IPS DF 19.7 (cell line): ENCODE measurements around the gene WNT7B.

Experiments
- DNase-seq: peaks from one replicate; pipeline ENCODE4 v3.0.0-alpha.2; 2013; ENCODE audit warnings: low read depth, low spot score

The WNT7B gene

GRCh38 chr22:45971408-45972028 lies 5.4 kb downstream of the WNT7B start:
- DNase-seq: no peak

GRCh38 chr22:45970705-45971407 lies 6.1 kb downstream of the WNT7B start:
- DNase-seq: no peak

DNA sequence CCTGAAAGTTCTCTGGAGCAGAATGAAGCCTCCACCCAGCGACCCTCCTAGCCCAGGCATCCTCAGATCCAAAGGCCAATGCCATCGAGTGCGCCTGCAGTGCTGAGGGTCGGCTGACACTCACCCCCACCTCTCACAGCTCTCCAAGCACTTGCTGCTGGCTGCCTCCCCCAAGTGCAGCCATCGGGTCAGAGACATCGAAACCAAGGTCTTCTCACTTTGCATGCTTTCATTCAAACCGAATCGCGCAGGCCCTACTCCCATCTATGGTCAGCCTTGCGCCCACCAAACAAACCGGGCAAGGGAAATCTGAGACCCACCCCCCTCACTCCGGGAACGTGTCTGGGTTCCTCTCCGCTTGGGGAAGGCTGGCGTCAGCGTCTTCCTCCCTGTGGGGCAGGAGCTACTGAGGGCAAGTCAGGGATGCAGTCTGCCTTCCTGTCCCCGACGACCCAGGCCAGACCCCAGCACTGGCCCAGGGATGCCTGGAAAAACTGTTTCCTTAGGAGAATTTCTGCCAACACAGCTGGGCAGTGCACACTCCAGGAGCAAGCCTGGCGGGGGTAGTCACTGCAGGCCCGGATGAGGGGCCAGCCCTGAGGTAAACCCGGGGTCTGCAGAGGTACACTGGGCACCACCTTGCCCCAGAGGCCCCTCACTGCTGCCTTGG lies 7.0 kb downstream of the WNT7B start:
- DNase-seq: no peak

DNA sequence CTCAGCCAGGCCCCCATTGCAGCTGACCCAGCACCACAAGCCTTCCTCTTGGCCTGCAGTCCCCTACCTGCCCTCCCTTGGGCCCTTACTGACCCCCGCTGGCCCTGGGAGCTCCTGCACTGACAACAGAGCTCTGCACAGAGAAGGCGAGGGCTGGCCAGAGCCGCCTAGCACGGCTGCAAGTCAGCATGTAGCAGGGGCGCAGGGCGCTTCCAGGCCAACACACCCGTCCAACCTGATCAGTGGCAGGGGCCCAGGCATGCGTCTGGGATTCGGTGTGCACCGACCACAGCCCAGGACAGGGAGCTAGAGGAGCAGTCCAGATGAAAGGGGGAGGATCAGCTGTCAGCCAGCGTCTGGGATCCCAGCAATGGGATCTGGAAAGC lies 7.6 kb downstream of the WNT7B start:
- DNase-seq: no peak

- DNase-seq: no peak
These were observed 8.1 kb downstream of the WNT7B start for GRCh38 chr22:45968751-45969413.

- no peak for DNase-seq
These were observed 8.8 kb downstream of the WNT7B start for GRCh38 chr22:45968003-45968650.

DNA sequence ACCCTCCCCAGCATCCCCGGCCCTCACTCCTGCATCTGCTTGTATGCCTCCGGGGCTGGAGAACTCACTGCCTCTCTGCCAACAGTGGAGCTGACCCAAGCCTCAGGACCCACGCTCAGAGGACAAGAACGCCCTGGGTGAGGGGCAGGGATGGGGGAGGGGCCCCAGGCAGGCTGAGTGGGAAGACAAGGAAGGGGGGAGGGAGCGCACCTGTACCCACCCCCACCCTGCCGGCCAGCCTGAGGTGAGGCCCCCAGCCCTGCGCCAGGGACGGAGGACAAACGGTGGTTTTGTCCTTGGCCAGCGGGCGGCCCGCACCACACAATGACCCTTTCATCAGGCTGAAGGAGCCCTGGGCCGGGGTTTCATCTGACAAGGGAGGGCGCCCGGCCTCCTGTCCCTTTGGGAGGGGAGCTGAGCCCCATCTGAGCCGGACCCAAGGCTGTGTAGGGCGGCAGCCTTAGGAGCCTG lies 10.0 kb downstream of the WNT7B start:
- DNase-seq: no peak

DNA sequence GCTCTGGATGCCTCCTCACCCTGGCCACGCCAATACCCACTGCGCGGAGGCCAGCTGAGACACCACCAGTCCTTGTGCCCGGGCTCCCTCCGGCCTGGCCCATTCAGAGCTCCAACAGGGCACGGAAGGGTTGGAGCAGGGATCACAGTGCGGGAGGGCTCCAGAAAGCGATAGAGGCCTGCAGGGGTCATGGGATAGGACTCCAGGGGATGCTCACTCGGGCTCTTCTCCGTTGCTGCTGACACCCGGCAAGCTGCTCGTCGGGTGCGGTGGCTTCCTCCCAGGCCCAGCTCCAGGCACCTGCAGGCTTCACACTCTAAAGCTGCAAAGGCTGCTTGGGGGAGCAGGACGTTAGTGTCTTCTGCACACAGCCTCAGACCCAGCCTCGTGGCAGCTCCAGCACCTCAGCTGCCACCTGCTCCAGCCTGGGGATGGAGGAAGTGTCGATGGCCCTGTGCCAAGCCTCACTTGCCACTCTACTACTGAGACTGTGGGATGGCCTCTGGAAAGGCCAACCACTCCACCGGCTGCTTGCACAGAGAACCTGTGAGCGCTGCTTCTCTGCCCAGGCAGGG lies 10.6 kb downstream of the WNT7B start:
- no peak for DNase-seq

DNA sequence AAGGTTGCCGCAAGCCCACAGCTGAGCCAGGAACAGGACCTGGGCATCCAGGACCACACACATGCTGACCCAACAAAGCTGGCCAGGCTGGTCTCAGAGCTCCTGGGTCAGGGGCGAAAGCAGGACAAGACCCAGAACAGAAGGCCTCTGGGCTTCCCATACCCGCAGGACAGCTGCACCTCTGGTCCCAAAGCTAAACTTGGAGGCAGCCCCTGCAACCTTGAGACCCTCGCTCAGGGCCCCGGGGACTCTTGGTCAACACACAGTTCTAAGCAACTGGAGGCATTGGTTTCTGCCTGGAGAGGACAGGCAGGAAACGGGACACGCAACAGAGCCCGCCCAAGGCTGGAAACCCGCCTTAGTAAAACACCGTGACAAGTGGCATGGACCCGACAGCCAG lies 11.4 kb downstream of the WNT7B start:
- DNase-seq: no peak

GRCh38 chr22:45964926-45965527 lies 11.9 kb downstream of the WNT7B start:
- DNase-seq: no peak

GRCh38 chr22:45964372-45964771 lies 12.6 kb downstream of the WNT7B start:
- no peak for DNase-seq

DNA sequence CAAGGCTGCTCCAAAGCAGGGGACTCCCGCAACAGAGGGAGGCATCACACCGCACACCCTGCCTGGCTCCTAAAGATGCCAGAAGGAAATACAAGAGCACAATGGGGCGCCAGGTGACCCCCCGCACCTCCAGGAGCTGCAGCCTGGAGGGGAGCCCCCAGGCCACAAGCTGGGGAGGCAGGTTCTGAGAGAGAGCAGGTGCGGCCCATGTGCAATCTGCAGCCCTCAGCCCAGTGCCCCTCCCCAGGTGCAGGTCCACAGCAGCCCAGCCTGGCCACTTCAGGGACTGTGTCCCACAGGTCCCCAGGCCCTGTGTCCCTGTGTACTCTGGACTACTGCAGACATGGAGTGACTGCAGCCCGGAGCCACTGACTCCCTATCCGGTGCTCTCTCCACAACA lies 13.1 kb downstream of the WNT7B start:
- no peak for DNase-seq

- DNase-seq: no peak
These were observed 14.1 kb downstream of the WNT7B start for GRCh38 chr22:45962756-45963324.

- no peak for DNase-seq
These were observed 14.6 kb downstream of the WNT7B start for GRCh38 chr22:45962434-45962718.

GRCh38 chr22:45961679-45962433 lies 15.1 kb downstream of the WNT7B start:
- DNase-seq: no peak

DNA sequence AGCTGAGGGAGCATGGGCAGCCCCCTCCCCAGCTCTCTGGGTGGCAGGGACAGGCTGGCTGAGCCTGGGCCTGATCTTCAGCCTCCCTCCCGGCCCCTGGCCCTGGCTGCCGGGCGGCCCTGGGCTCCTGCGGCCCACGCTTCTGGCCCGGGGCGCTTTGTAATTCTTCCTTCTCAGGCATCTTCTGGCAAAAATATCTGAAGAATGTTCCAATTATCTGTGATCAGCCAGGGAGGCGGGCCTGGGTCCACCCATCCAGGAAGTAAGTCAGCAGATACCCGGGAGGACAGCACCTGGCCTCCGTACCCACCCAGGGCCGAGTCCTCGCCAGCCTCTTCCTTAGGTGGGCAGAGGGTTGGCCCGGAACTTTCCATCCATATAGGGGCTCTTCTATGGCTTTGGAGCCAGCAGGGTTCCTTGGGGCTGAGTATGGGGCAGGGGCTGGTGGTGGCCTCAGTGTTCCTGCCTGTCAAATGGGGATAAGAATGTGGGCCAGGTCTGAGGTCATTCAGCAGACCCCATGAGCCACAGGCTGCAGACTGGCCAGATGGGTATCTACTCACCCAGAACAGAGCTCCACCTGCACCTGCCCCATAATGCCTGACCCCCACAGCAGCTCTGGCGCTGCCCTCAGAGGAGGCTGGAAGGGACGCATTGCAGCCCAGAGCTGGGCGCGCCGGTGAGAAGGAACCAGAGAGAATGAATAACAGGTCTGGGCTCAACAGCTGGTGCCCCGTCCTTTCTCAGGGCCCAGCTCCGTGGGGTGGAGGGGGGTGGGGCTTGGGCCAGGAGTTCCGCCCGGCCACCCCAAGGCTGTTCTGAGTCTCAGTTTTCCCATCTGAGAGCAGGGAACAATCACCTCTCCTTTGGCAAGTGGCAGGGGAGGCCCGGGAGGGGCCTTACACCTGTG lies 16.2 kb downstream of the WNT7B start:
- DNase-seq: no peak

DNA sequence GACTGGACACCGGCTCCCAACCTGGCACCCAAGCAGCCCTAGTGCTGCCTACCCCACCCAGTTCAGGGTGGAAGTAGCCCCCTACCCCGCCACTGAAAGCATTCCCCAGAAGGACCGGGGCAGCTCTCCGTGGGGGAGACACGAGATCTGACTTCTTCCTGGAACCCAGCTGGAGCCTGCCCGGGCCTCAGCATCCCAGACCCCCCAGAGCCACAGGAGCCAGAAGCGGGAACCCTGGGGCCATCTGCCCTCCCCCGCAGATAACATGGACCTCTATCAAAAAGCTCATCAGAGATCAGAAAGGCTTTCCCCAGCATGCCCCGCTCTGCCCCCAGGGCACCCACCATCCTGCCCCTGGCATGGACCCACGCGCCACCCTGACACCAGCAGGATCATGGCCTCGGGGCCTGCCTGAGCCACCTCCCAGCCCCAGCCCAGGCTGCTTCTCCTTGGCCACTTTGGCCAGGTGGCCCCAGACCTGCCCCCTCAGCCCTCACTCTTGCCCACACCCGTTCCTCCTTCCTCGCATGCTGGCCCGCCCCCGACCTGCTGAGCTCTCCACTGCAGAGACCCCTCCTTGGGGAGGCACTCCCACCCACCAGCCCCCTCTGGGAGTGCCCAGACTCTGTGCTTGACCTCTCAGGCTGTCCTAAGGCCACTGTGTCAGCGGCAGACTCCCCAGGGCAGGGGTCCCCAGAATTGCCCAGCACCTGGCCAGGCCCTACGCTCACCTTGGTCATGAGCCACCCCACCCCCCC lies 17.1 kb downstream of the WNT7B start:
- DNase-seq: no peak

- DNase-seq: no peak
These were observed 18.0 kb downstream of the WNT7B start for GRCh38 chr22:45958971-45959370.
